Gastrocnemius medialis (tissue), 4 donors: Measurements from ENCODE around the gene CLMP.

Experiments
- CTCF ChIP-seq, 5 experiments: fragments of 450-650 bp in 3 of 5; fragments of 200-600 bp in 2 of 5; sonication (generic) in 2 of 5; IDR thresholded peaks in 4 of 5; conservative IDR thresholded peaks in 1 of 5; 1 replicate in 4 of 5; 2 replicates in 1 of 5; pipeline ENCODE4 v1.5.1; 2016 to 2019; ENCODE audit warnings: antibody characterized with exemption in 5 of 5, mild to moderate bottlenecking in 3 of 5, moderate library complexity in 3 of 5
- POLR2A ChIP-seq, 2 donors: fragments of 450-650 bp; IDR thresholded peaks; one replicate each; pipeline ENCODE4 v1.6.1; 2017; ENCODE audit warnings: antibody characterized with exemption in 2 of 2, mild to moderate bottlenecking in 2 of 2, moderate library complexity in 2 of 2

- TF ChIP-seq POLR2A (IDR thresholded peaks at IDR 0.05) (no peak), CTCF (IDR thresholded peaks at IDR 0.05 in 4 of 5, conservative IDR thresholded peaks at IDR 0.05 in 1 of 5) (no peak)
Observed at GRCh38 chr11:123129920-123130319, 65.1 kb downstream of the CLMP start.
